HG02588 (cell line): Measurements from ENCODE around the gene SCGB3A2.

Experiments used
- ATAC-seq: cut with Tn5 transposase; IDR thresholded peaks from one replicate; pipeline ENCODE4 v1.9.1; 2021; ENCODE audit warnings: mild to moderate bottlenecking, moderate library complexity; ENCODE audit not compliant: unreplicated experiment

SCGB3A2 gene

GRCh38 chr5:147902609-147903115, 24.2 kb downstream of the SCGB3A2 start:
- no peak for ATAC-seq

- no peak for ATAC-seq
Measured at GRCh38 chr5:147904110-147904509, 25.6 kb downstream of the SCGB3A2 start.

GRCh38 chr5:147906326-147907095, 28.0 kb downstream of the SCGB3A2 start, which contains the start of gene C5orf46:
TSS of gene C5orf46 (minus strand) at chr5:147906538. CDS start at chr5:147906501, 37 bp downstream.
- no peak for ATAC-seq

GRCh38 chr5:147911427-147911826, 32.9 kb downstream of the SCGB3A2 start:
- ATAC-seq = no peak

GRCh38 chr5:147912011-147912410, 33.5 kb downstream of the SCGB3A2 start:
- ATAC-seq = no peak

- ATAC-seq = no peak
Measured at GRCh38 chr5:147913786-147914185, 35.3 kb downstream of the SCGB3A2 start.

- ATAC-seq = no peak
Measured at GRCh38 chr5:147918101-147918685, 39.7 kb downstream of the SCGB3A2 start.

GRCh38 chr5:147918899-147919298, 40.4 kb downstream of the SCGB3A2 start:
- no peak for ATAC-seq

- ATAC-seq = no peak
Measured at GRCh38 chr5:147920420-147921030, 42.0 kb downstream of the SCGB3A2 start.

GRCh38 chr5:147921136-147921535, 42.6 kb downstream of the SCGB3A2 start:
- no peak for ATAC-seq

- no peak for ATAC-seq
Measured at GRCh38 chr5:147925020-147925419, 46.5 kb downstream of the SCGB3A2 start.

GRCh38 chr5:147927901-147928300, 49.4 kb downstream of the SCGB3A2 start:
- no peak for ATAC-seq

GRCh38 chr5:147930769-147931168, 52.3 kb downstream of the SCGB3A2 start:
- ATAC-seq = no peak
